Measurements from ENCODE around the gene TEAD1.
"Not testable (repeated sequence)": the region's sequence is repeated elsewhere in the genome, so short reads cannot be mapped to it uniquely, and the experiment has no call there.

TEAD1 gene

GRCh38 chr11:12733091-12733490 is 58.9 kb downstream of the TEAD1 start:
- no peak for DNase-seq (ENCODE audit: low read depth in 2 of 3, low spot score in 2 of 3)

GRCh38 chr11:12734625-12735024 is 60.4 kb downstream of the TEAD1 start:
- no peak for DNase-seq (ENCODE audit: low read depth in 2 of 3, low spot score in 2 of 3)

GRCh38 chr11:12735262-12735661 is 61.0 kb downstream of the TEAD1 start:
- DNase-seq (ENCODE audit: low read depth in 2 of 3, low spot score in 2 of 3): no peak

- DNase-seq (ENCODE audit: low read depth in 2 of 3, low spot score in 2 of 3): no peak
Observed at GRCh38 chr11:12737024-12737423, 62.8 kb downstream of the TEAD1 start.

GRCh38 chr11:12741671-12742216 is 67.5 kb downstream of the TEAD1 start:
- DNase-seq (ENCODE audit: low read depth in 2 of 3, low spot score in 2 of 3): no peak

GRCh38 chr11:12743834-12744449 is 69.7 kb downstream of the TEAD1 start:
- DNase-seq (ENCODE audit: low read depth in 2 of 3, low spot score in 2 of 3): no peak

- no peak for DNase-seq (ENCODE audit: low read depth in 2 of 3, low spot score in 2 of 3)
Observed at GRCh38 chr11:12744826-12745502, 70.7 kb downstream of the TEAD1 start.

- no peak for DNase-seq (ENCODE audit: low read depth in 2 of 3, low spot score in 2 of 3)
Observed at GRCh38 chr11:12745787-12746186, 71.6 kb downstream of the TEAD1 start.

GRCh38 chr11:12746593-12747097 is 72.4 kb downstream of the TEAD1 start:
- no peak for DNase-seq (ENCODE audit: low read depth in 2 of 3, low spot score in 2 of 3)

- DNase-seq (ENCODE audit: low read depth in 2 of 3, low spot score in 2 of 3): no peak
Observed at GRCh38 chr11:12748561-12748960, 74.3 kb downstream of the TEAD1 start.

GRCh38 chr11:12749442-12749841 is 75.2 kb downstream of the TEAD1 start:
- no peak for DNase-seq (ENCODE audit: low read depth in 2 of 3, low spot score in 2 of 3)

- no peak for DNase-seq (ENCODE audit: low read depth in 2 of 3, low spot score in 2 of 3)
Observed at GRCh38 chr11:12750181-12750580, 76.0 kb downstream of the TEAD1 start.

GRCh38 chr11:12752868-12753524 is 78.8 kb downstream of the TEAD1 start:
- no peak for DNase-seq (ENCODE audit: low read depth in 2 of 3, low spot score in 2 of 3)

GRCh38 chr11:12754021-12754420 is 79.8 kb downstream of the TEAD1 start:
- DNase-seq (ENCODE audit: low read depth in 2 of 3, low spot score in 2 of 3): no peak

- DNase-seq (ENCODE audit: low read depth in 2 of 3, low spot score in 2 of 3): no peak
Observed at GRCh38 chr11:12754582-12755234, 80.5 kb downstream of the TEAD1 start.

- DNase-seq (ENCODE audit: low read depth in 2 of 3, low spot score in 2 of 3): no peak
Observed at GRCh38 chr11:12755510-12756453, 81.6 kb downstream of the TEAD1 start.

- no peak for DNase-seq (ENCODE audit: low read depth in 2 of 3, low spot score in 2 of 3)
Observed at GRCh38 chr11:12756454-12756806, 82.2 kb downstream of the TEAD1 start.

- no peak for DNase-seq (ENCODE audit: low read depth in 2 of 3, low spot score in 2 of 3)
Observed at GRCh38 chr11:12756867-12757266, 82.6 kb downstream of the TEAD1 start.

GRCh38 chr11:12757416-12757815 is 83.2 kb downstream of the TEAD1 start:
- DNase-seq (ENCODE audit: low read depth in 2 of 3, low spot score in 2 of 3): no peak

GRCh38 chr11:12758117-12758516 is 83.9 kb downstream of the TEAD1 start:
- not testable (repeated sequence) for DNase-seq (ENCODE audit: low read depth in 2 of 3, low spot score in 2 of 3)

Measured in activated CD8-positive, alpha-beta memory T cell treated with anti-CD3 and anti-CD28 coated beads for 48 hours (primary cell).